Activated CD4-positive, alpha-beta T cell treated with anti-CD3 and anti-CD28 coated beads for 1 hour (primary cell): ENCODE results near the gene NUCKS1.
A peak's percentile ranks its signal among the peaks of the same experiment; 100 is the strongest.
"Not testable (repeated sequence)": the region's sequence is repeated elsewhere in the genome, so short reads cannot be mapped to it uniquely, and the experiment has no call there.

Experiments used
- DNase-seq: peaks from one replicate; pipeline ENCODE4 v3.0.0-alpha.2; 2020

Gene NUCKS1

GRCh38 chr1:205726619-205727125, 23.3 kb downstream of the NUCKS1 start:
- DNase-seq: no peak

GRCh38 chr1:205725514-205725913, 24.5 kb downstream of the NUCKS1 start:
- no peak for DNase-seq

- DNase-seq: not testable (repeated sequence)
Measured at GRCh38 chr1:205720740-205721139, 29.2 kb downstream of the NUCKS1 start.

- no peak for DNase-seq
Measured at GRCh38 chr1:205719762-205720161, 30.2 kb downstream of the NUCKS1 start.

- no peak for DNase-seq
Measured at GRCh38 chr1:205719015-205719414, 31.0 kb downstream of the NUCKS1 start.

- DNase-seq: no peak
Measured at GRCh38 chr1:205716371-205717132, 33.4 kb downstream of the NUCKS1 start.

- no peak for DNase-seq
Measured at GRCh38 chr1:205715628-205716027, 34.4 kb downstream of the NUCKS1 start.

GRCh38 chr1:205714906-205715246, 35.1 kb downstream of the NUCKS1 start:
- DNase-seq: no peak

- DNase-seq: no peak
Measured at GRCh38 chr1:205714190-205714905, 35.6 kb downstream of the NUCKS1 start.

- peak; percentile 18 for DNase-seq
Measured at GRCh38 chr1:205711105-205712048, 38.6 kb downstream of the NUCKS1 start.

GRCh38 chr1:205710201-205711062, 39.5 kb downstream of the NUCKS1 start:
- no peak for DNase-seq

- no peak for DNase-seq
Measured at GRCh38 chr1:205709640-205710039, 40.3 kb downstream of the NUCKS1 start.

GRCh38 chr1:205709059-205709398, 41.0 kb downstream of the NUCKS1 start:
- no peak for DNase-seq

- no peak for DNase-seq
Measured at GRCh38 chr1:205706601-205707502, 43.1 kb downstream of the NUCKS1 start.

GRCh38 chr1:205704903-205705302, 45.1 kb downstream of the NUCKS1 start:
- DNase-seq: no peak

GRCh38 chr1:205703072-205703471, 46.9 kb downstream of the NUCKS1 start:
- no peak for DNase-seq

GRCh38 chr1:205701891-205702290, 48.1 kb downstream of the NUCKS1 start:
- no peak for DNase-seq

- no peak for DNase-seq
Measured at GRCh38 chr1:205701420-205701819, 48.6 kb downstream of the NUCKS1 start.

GRCh38 chr1:205700865-205701401, 49.0 kb downstream of the NUCKS1 start:
- no peak for DNase-seq

GRCh38 chr1:205699416-205699815, 50.6 kb downstream of the NUCKS1 start:
- no peak for DNase-seq

- no peak for DNase-seq
Measured at GRCh38 chr1:205698921-205699320, 51.1 kb downstream of the NUCKS1 start.
